ENCODE measurements around the gene HSPA1L.

The HSPA1L gene

GRCh38 chr6:31778999-31779885, 35.8 kb downstream of the HSPA1L start:
- POLR2A ChIA-PET: no interaction called here
- DNase-seq (ENCODE audit: low read depth, low spot score): no peak
- CTCF ChIA-PET: interaction anchor here (3.8 to 4.7 kb wide), 2 partner anchors 10 to 12 kb away, joined by 18 to 23 read pairs; no protein-coding TSS in a partner anchor
- TF ChIP-seq CTCF (IDR thresholded peaks at IDR 0.05; ENCODE audit: insufficient read depth, low read length, missing control alignments): no peak
- no peak overlapping the region for H3K4me3 ChIP-seq (ENCODE audit: low read depth, low read length)

- CTCF ChIA-PET: interaction anchor here (1.0 to 3.8 kb wide), 4 partner anchors 9 to 18 kb away, joined by 3 to 18 read pairs (median 8); no protein-coding TSS in a partner anchor
- POLR2A ChIA-PET: no interaction called here
- no peak overlapping the region for H3K4me3 ChIP-seq (ENCODE audit: low read depth, low read length)
- no peak for DNase-seq (ENCODE audit: low read depth, low spot score)
- TF ChIP-seq CTCF (IDR thresholded peaks at IDR 0.05; ENCODE audit: insufficient read depth, low read length, missing control alignments): no peak
Measured at GRCh38 chr6:31778193-31778592, 36.9 kb downstream of the HSPA1L start.

- no peak for TF ChIP-seq CTCF (IDR thresholded peaks at IDR 0.05; ENCODE audit: insufficient read depth, low read length, missing control alignments)
- no peak for DNase-seq (ENCODE audit: low read depth, low spot score)
- no peak overlapping the region for H3K4me3 ChIP-seq (ENCODE audit: low read depth, low read length)
- CTCF ChIA-PET: interaction anchor here (0.6 to 3.8 kb wide), 5 partner anchors 8 to 39 kb away, joined by 3 to 18 read pairs (median 4); no protein-coding TSS in a partner anchor
- POLR2A ChIA-PET: interaction anchor here (0.7 to 1.1 kb wide), 3 partner anchors 50 to 194 kb away, joined by 3 to 5 read pairs (median 3); partner anchors contain the start of genes DXO and HSPA1B
Measured at GRCh38 chr6:31777667-31778050, 37.4 kb downstream of the HSPA1L start.

DNA sequence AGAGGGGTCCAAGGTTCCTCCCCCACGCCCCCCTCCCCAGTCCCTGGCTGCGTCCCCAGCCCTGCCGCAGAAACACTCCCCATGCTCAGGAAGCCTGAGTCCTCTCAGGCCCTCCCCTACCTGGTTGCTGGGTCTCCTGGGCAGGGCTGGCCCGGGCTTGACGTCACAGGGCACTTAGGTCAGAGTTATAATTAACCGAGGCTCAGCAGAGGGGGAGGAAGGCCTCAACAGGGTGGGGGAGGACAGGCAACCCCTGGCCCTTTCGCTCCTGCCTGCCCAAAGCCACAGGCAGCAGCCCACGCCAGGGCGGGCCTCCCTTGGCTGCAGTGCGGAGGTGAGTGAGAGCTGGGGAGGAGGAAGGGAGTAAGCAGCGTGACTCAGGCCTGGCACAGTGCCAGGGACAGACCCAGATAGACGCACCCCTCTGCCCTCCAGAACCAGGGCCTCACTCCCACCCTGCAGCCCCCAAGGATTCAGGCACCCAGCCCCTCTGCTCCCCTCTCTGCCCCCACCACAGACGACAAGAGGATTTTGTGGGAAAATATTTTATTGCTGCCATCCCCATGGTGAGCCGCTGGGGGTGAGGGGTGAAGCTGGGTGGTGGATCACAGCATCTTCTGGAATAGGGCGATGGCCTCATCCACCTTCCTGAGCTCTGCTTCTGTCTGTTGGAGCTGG, 38.0 kb downstream of the HSPA1L start, which contains the start of gene VWA7:
Gene VWA7, minus strand, starts transcription at position 340 of the 678 bp plus-strand sequence. CDS start 549 bp downstream, outside the sequence.
- POLR2A ChIA-PET: interaction anchor here (0.7 to 1.1 kb wide), 3 partner anchors 50 to 195 kb away, joined by 3 to 5 read pairs (median 3); partner anchors contain the start of genes DXO and HSPA1B

DNA sequence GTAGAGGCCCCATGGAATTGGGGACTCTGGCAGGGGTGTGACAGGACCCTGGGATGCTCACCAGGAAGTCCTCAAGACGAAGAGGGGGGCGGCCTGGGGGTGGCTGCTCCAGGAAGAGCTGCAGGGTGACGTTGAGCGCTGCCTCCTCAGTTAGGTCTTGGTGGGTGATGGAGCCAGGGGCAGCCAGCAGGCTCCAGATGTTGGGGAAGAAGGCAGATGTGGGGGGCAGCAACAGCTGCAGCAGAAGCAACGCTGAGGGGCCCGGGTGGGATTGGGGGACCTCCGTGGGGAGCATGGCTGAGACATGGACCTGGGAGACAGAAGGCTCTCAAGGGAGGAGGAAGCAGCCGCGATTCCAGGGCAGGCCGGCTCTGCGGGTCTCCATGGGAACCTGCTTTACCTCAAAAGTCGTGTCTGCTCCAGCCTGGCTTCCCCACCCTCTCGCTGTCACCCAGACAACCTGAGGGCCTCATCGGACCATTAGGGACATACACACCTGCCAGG, 38.5 kb downstream of the HSPA1L start:
- CTCF ChIA-PET: no interaction called here
- DNase-seq (ENCODE audit: low read depth, low spot score): no peak

More for the DNA sequence above, 38.0 kb downstream of the HSPA1L start, which contains the start of gene VWA7:
- DNase-seq (ENCODE audit: low read depth, low spot score): no peak
- no peak for TF ChIP-seq CTCF (IDR thresholded peaks at IDR 0.05; ENCODE audit: insufficient read depth, low read length, missing control alignments)
- CTCF ChIA-PET: interaction anchor here (0.6 to 3.8 kb wide), 4 partner anchors 7 to 39 kb away, joined by 3 to 18 read pairs (median 8); no protein-coding TSS in a partner anchor
- H3K4me3 ChIP-seq (ENCODE audit: low read depth, low read length): no peak within 1 kb of the TSS

More for the DNA sequence above, 38.5 kb downstream of the HSPA1L start:
- POLR2A ChIA-PET: interaction anchor here (1.0 kb wide), 1 partner anchor 53 kb away, joined by 3 read pairs; no protein-coding TSS in a partner anchor
- no peak overlapping the region for H3K4me3 ChIP-seq (ENCODE audit: low read depth, low read length)
- no peak for TF ChIP-seq CTCF (IDR thresholded peaks at IDR 0.05; ENCODE audit: insufficient read depth, low read length, missing control alignments)

Data from AG04449 (cell line).